Measurements from ENCODE around the gene SLC25A29.
"Not testable (repeated sequence)": the region's sequence is repeated elsewhere in the genome, so short reads cannot be mapped to it uniquely, and the experiment has no call there.

Gene SLC25A29

GRCh38 chr14:100289916-100290606, 16.2 kb downstream of the SLC25A29 start:
- Histone ChIP-seq H3K9ac (ENCODE audit: insufficient read length, low read depth) (no peak overlapping the region), H3K36me3 (ENCODE audit: insufficient read depth, insufficient read length, low read length) (peaks cover 46% of the 10 kb centered on the region), H3K9me3 (ENCODE audit: insufficient read depth, low read length) (no peaks in the 10 kb centered on the region), H3K27me3 (ENCODE audit: insufficient read depth, insufficient read length) (no peaks in the 10 kb centered on the region), H3K4me1 (ENCODE audit: insufficient read depth, insufficient read length) (peaks cover 7% of the 10 kb centered on the region), H3K4me3 (ENCODE audit: insufficient read length, low read depth) (no peak overlapping the region)
- DNase-seq (ENCODE audit: low read depth, low spot score) = no peak
- TF ChIP-seq SUZ12 (IDR thresholded peaks at IDR 0.05; ENCODE audit: extremely low read depth, insufficient read depth, insufficient read length) (no peak), ZNF274 (IDR thresholded peaks at IDR 0.05; ENCODE audit: low read depth, low read length) (no peak), YY1 (IDR thresholded peaks at IDR 0.05; ENCODE audit: insufficient read depth, insufficient read length) (no peak)

DNA sequence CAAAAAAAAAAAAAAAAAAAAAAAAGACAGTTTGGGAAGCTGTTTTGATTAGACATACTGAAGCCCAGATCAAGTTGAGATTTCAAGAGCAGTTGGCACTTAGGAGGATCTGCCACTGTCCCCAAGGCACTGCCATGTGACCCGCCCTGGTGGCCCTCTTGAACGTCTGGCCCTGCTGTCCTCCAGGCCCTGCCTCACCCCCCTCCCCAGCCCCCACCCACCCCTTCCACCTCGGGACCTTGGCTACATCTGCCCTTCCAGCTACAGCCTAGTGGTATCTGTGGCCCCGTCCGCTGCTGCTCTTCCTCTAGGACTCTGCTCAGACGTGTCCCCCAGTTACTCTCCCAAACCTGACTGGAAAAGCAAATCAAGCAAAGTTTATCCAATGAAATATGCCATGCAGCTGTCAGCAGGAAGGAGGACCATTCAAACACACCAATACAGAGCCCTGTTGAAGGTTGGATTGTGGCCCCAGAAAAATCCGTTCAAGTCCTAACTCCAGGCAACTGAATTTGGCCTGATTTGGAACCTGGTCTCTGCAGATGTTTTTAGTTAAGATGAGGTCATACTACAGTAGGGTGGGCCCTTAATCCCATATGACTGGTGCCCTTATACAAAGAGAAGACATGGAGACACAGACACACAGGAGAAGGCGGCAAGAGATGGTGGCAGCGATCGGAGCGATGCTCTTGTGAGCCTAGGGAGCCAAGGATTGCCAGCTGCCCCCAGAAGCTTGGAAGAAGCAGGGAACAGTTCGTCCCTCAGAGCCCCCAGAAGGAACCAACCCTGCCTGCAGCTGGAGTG, 17.7 kb downstream of the SLC25A29 start:
- no peak overlapping the region for H3K4me3 ChIP-seq (ENCODE audit: insufficient read length, low read depth)
- H3K36me3 ChIP-seq (ENCODE audit: insufficient read depth, insufficient read length, low read length) = peaks cover 42% of the 10 kb centered on the region
- H3K4me1 ChIP-seq (ENCODE audit: insufficient read depth, insufficient read length) = peaks cover 9% of the 10 kb centered on the region
- no peak for DNase-seq (ENCODE audit: low read depth, low spot score)
- H3K9me3 ChIP-seq (ENCODE audit: insufficient read depth, low read length) = no peaks in the 10 kb centered on the region
- no peak overlapping the region for H3K9ac ChIP-seq (ENCODE audit: insufficient read length, low read depth)
- TF ChIP-seq ZNF274 (IDR thresholded peaks at IDR 0.05; ENCODE audit: low read depth, low read length) (no peak), SUZ12 (IDR thresholded peaks at IDR 0.05; ENCODE audit: extremely low read depth, insufficient read depth, insufficient read length) (no peak), YY1 (IDR thresholded peaks at IDR 0.05; ENCODE audit: insufficient read depth, insufficient read length) (no peak)
- no peaks in the 10 kb centered on the region for H3K27me3 ChIP-seq (ENCODE audit: insufficient read depth, insufficient read length)

GRCh38 chr14:100287998-100288295, 18.3 kb downstream of the SLC25A29 start:
- H3K4me1 ChIP-seq (ENCODE audit: insufficient read depth, insufficient read length); H3K27me3 ChIP-seq (ENCODE audit: insufficient read depth, insufficient read length); H3K4me3 ChIP-seq (ENCODE audit: insufficient read length, low read depth); H3K9me3 ChIP-seq (ENCODE audit: insufficient read depth, low read length); H3K9ac ChIP-seq (ENCODE audit: insufficient read length, low read depth); DNase-seq (ENCODE audit: low read depth, low spot score): not testable (repeated sequence)
- peaks cover 39% of the 10 kb centered on the region for H3K36me3 ChIP-seq (ENCODE audit: insufficient read depth, insufficient read length, low read length)

GRCh38 chr14:100287202-100287997, 18.8 kb downstream of the SLC25A29 start:
- DNase-seq (ENCODE audit: low read depth, low spot score) = no peak
- Histone ChIP-seq H3K27me3 (ENCODE audit: insufficient read depth, insufficient read length) (no peaks in the 10 kb centered on the region), H3K36me3 (ENCODE audit: insufficient read depth, insufficient read length, low read length) (peaks cover 34% of the 10 kb centered on the region), H3K4me1 (ENCODE audit: insufficient read depth, insufficient read length) (peaks cover 9% of the 10 kb centered on the region), H3K4me3 (ENCODE audit: insufficient read length, low read depth) (no peak overlapping the region), H3K9ac (ENCODE audit: insufficient read length, low read depth) (no peak overlapping the region), H3K9me3 (ENCODE audit: insufficient read depth, low read length) (no peaks in the 10 kb centered on the region)
- TF ChIP-seq SUZ12 (IDR thresholded peaks at IDR 0.05; ENCODE audit: extremely low read depth, insufficient read depth, insufficient read length) (no peak), ZNF274 (IDR thresholded peaks at IDR 0.05; ENCODE audit: low read depth, low read length) (no peak), YY1 (IDR thresholded peaks at IDR 0.05; ENCODE audit: insufficient read depth, insufficient read length) (no peak)

GRCh38 chr14:100286484-100287191, 19.6 kb downstream of the SLC25A29 start:
- H3K9ac ChIP-seq (ENCODE audit: insufficient read length, low read depth) = no peak overlapping the region
- H3K4me3 ChIP-seq (ENCODE audit: insufficient read length, low read depth) = no peak overlapping the region
- DNase-seq (ENCODE audit: low read depth, low spot score) = no peak
- no peaks in the 10 kb centered on the region for H3K9me3 ChIP-seq (ENCODE audit: insufficient read depth, low read length)
- H3K4me1 ChIP-seq (ENCODE audit: insufficient read depth, insufficient read length) = peaks cover 9% of the 10 kb centered on the region
- peaks cover 30% of the 10 kb centered on the region for H3K36me3 ChIP-seq (ENCODE audit: insufficient read depth, insufficient read length, low read length)
- no peaks in the 10 kb centered on the region for H3K27me3 ChIP-seq (ENCODE audit: insufficient read depth, insufficient read length)
- TF ChIP-seq YY1 (IDR thresholded peaks at IDR 0.05; ENCODE audit: insufficient read depth, insufficient read length) (no peak), ZNF274 (IDR thresholded peaks at IDR 0.05; ENCODE audit: low read depth, low read length) (no peak), SUZ12 (IDR thresholded peaks at IDR 0.05; ENCODE audit: extremely low read depth, insufficient read depth, insufficient read length) (no peak)

- peaks cover 9% of the 10 kb centered on the region for H3K4me1 ChIP-seq (ENCODE audit: insufficient read depth, insufficient read length)
- DNase-seq (ENCODE audit: low read depth, low spot score) = no peak
- peak overlapping the region; percentile 17 for H3K9ac ChIP-seq (ENCODE audit: insufficient read length, low read depth)
- peaks cover 29% of the 10 kb centered on the region for H3K36me3 ChIP-seq (ENCODE audit: insufficient read depth, insufficient read length, low read length)
- no peak for TF ChIP-seq ZNF274 (IDR thresholded peaks at IDR 0.05; ENCODE audit: low read depth, low read length)
- no peak for TF ChIP-seq SUZ12 (IDR thresholded peaks at IDR 0.05; ENCODE audit: extremely low read depth, insufficient read depth, insufficient read length)
- TF ChIP-seq YY1 (IDR thresholded peaks at IDR 0.05; ENCODE audit: insufficient read depth, insufficient read length) = no peak
- no peaks in the 10 kb centered on the region for H3K9me3 ChIP-seq (ENCODE audit: insufficient read depth, low read length)
- peak overlapping the region; percentile 42 for H3K4me3 ChIP-seq (ENCODE audit: insufficient read length, low read depth)
- H3K27me3 ChIP-seq (ENCODE audit: insufficient read depth, insufficient read length) = no peaks in the 10 kb centered on the region
Observed at GRCh38 chr14:100285913-100286400, 20.3 kb downstream of the SLC25A29 start.
